ENCODE data around the gene MLYCD. TPM values are rescaled to one million over a fixed set of nuclear protein-coding genes. Genes with fewer than 3 reads are reported as not detected.

Gene MLYCD
- total RNA-seq, 1 donor from 2014 or later, result 10.8 TPM

DNA sequence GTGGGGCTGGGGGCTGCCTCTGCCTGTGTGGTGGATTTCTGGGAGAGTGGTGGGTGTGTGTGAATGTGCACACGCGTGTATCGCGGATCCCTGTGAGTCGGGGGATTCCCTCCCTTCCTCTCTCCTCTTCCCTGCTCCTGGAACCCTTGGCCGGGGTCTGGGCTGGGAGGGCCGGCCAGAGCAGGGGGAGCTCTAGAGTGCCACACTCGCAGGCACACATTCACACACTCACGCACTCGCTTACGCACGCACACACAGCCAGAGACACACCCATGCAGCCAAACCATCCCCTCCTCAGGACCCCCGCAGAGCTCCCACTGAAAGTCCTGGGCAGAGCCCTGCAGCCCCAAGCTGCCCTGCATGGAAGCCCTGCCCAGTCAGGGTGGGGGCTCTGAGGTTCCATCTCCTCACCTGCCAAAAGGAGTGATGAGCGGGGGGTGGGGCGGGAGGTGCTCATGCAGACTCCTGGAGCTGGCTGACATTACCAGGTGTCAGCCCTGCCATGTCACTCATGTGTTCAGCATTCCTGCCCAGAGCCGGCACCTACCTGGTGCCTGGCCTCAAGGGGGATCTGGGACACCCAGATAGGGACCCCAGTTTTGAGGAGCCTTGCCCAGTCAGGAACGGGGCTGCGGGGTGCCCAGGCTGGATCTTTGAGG is 71.0 kb downstream of the MLYCD start:
- H3K27ac Mint-ChIP-seq, result no peak overlapping the region
- peaks cover 29% of the 10 kb centered on the region for H3K27me3 Mint-ChIP-seq
- H3K9me3 Mint-ChIP-seq, result no peaks in the 10 kb centered on the region
- TF ChIP-seq, protein P1, sequence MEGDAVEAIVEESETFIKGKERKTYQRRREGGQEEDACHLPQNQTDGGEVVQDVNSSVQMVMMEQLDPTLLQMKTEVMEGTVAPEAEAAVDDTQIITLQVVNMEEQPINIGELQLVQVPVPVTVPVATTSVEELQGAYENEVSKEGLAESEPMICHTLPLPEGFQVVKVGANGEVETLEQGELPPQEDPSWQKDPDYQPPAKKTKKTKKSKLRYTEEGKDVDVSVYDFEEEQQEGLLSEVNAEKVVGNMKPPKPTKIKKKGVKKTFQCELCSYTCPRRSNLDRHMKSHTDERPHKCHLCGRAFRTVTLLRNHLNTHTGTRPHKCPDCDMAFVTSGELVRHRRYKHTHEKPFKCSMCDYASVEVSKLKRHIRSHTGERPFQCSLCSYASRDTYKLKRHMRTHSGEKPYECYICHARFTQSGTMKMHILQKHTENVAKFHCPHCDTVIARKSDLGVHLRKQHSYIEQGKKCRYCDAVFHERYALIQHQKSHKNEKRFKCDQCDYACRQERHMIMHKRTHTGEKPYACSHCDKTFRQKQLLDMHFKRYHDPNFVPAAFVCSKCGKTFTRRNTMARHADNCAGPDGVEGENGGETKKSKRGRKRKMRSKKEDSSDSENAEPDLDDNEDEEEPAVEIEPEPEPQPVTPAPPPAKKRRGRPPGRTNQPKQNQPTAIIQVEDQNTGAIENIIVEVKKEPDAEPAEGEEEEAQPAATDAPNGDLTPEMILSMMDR (IDR thresholded peaks at IDR 0.05), result no peak
- peaks cover 5% of the 10 kb centered on the region for H3K4me1 Mint-ChIP-seq
- DNase-seq, result no peak
- CTCF ChIA-PET, result no interaction called here
- no peak for ATAC-seq (ENCODE audit: low read depth)
- no peaks in the 10 kb centered on the region for H3K36me3 Mint-ChIP-seq (ENCODE audit: low read depth)
- POLR2A ChIA-PET, result no interaction called here
- peak overlapping the region; percentile 11 for H3K4me3 Mint-ChIP-seq
- intact Hi-C loops (cut with micrococcal nuclease), result no loop called here

DNA sequence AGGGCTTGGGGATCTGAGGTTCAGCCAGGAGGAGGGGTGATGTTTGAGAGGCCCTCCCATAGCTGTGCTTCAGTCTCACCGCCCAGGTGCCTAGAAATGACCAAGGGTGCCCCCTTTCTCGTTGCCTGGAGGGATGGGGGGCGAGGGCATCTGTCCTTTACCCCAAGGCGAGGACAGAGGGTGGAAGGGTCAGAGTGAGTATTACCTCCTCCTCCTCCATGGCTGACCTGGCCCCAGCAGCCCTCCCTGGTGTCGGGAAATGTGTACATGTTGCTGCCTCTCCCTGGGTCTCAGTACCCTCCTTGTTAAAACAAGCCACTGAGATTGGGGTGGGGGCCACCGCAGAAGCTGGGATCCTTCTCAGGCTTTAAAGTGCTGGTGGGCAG is 71.5 kb downstream of the MLYCD start:
- CTCF ChIA-PET, result no interaction called here
- DNase-seq (no peak), ATAC-seq (ENCODE audit: low read depth) (no peak)
- H3K4me3 Mint-ChIP-seq, result no peak overlapping the region
- peaks cover 29% of the 10 kb centered on the region for H3K27me3 Mint-ChIP-seq
- H3K4me1 Mint-ChIP-seq, result peaks cover 5% of the 10 kb centered on the region
- no peak overlapping the region for H3K27ac Mint-ChIP-seq
- H3K9me3 Mint-ChIP-seq, result no peaks in the 10 kb centered on the region
- TF ChIP-seq, protein P1 (IDR thresholded peaks at IDR 0.05), result no peak
- no peaks in the 10 kb centered on the region for H3K36me3 Mint-ChIP-seq (ENCODE audit: low read depth)
- POLR2A ChIA-PET, result no interaction called here
- intact Hi-C loops (cut with micrococcal nuclease), result no loop called here

DNA sequence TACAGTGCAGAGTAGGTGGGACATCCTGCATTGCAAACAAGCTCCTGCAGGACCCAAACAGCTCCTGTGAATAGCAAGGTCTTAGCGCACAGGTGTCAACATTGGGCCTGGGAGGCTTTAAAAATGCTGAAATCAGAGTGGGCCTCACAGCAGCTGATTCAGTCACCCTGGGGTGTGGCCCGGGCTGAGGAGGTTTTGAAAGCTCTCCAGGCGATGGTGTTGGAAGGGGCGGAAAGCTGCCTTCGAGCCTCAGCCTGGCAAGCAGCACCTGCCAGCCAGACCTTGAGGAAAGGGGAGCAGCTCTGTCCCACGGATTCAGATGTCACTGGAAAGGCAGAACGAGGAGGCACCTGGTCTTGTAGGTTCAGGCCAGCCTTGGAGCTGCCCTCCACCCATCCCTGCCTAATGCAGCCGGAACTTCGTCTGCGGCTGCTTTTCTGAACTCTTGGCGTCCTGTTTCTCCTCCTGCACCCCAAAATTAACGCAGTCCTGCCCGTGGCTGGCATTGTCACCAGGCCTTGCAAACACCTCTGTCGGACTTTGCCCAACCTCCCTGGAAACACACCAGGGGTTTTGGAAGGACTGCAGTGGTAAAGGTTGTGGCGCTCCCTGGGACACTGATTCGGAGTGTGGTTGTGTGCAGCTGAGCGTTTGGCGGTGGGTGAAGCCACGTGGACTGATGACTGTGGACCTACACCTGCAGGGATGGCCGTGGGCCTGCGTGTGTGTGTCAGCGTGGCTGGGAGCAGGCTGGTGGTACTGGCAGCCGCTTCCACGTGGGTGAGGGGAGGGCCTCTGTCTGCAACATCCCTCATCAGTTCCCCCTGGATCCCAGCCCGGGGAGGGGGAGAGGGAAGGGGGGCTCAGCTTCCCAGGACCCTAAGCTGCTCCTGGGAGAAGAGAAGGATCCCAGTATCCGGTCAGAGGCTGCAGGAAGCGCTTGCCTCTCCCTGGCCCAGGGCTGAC is 72.5 kb downstream of the MLYCD start:
- no peaks in the 10 kb centered on the region for H3K36me3 Mint-ChIP-seq (ENCODE audit: low read depth)

DNA sequence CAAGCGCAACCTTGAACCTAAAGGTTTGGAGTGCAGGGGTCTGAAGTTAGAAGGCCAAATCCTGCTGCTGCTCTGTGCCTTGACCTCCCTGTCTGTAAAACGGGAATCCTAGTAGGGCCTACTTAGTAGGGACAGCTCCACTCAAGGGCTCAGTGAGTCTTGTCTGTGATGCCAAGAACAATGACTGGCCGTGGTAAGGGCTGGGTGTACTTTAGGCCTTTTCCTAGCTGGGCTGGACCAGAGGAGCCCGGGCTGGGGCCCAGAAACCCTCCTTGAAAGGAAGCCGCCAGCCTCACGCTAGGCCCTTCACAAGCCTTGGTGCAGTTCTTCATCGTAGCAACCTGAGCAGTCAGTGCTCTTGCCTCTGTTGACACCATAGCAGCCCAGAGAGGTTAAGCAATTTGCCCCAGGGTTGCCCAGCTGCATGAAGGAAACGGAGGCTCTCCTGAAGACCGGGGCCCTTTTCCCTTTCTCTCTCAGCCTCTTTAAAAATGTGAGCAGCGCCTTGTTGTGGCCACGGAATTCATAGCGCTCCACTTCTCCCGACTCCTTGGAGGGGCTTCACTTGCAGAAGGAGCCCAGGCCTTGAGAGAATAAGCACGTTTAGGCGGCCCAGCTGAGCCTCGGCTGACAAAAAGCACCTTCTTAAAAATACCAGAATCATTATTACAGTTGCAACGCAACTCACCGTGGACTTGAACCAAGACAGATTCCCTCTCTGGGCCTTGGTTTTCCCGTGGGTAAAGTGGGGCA is 73.5 kb downstream of the MLYCD start:
- H3K4me1 Mint-ChIP-seq, result peaks cover 5% of the 10 kb centered on the region
- H3K4me3 Mint-ChIP-seq, result no peak overlapping the region
- POLR2A ChIA-PET, result no interaction called here
- peaks cover 29% of the 10 kb centered on the region for H3K27me3 Mint-ChIP-seq
- ATAC-seq (ENCODE audit: low read depth), result no peak
- no peaks in the 10 kb centered on the region for H3K36me3 Mint-ChIP-seq (ENCODE audit: low read depth)
- H3K27ac Mint-ChIP-seq, result no peak overlapping the region
- H3K9me3 Mint-ChIP-seq, result no peaks in the 10 kb centered on the region
- intact Hi-C loops (cut with micrococcal nuclease), result no loop called here
- no peak for DNase-seq
- CTCF ChIA-PET, result no interaction called here
- TF ChIP-seq, protein P1 (IDR thresholded peaks at IDR 0.05), result no peak

More for the DNA sequence above, 72.5 kb downstream of the MLYCD start:
- TF ChIP-seq, protein P1 (IDR thresholded peaks at IDR 0.05), result no peak
- DNase-seq (no peak), ATAC-seq (ENCODE audit: low read depth) (no peak)
- H3K4me1 Mint-ChIP-seq, result peaks cover 5% of the 10 kb centered on the region
- intact Hi-C loops (cut with micrococcal nuclease), result no loop called here
- ChIA-PET POLR2A (interaction anchor here (0.7 kb wide), 1 partner anchor 223 kb away, joined by 3 read pairs; no protein-coding TSS in a partner anchor), CTCF (no interaction called here)
- no peaks in the 10 kb centered on the region for H3K9me3 Mint-ChIP-seq
- H3K27ac Mint-ChIP-seq, result no peak overlapping the region
- peaks cover 29% of the 10 kb centered on the region for H3K27me3 Mint-ChIP-seq
- H3K4me3 Mint-ChIP-seq, result no peak overlapping the region

DNA sequence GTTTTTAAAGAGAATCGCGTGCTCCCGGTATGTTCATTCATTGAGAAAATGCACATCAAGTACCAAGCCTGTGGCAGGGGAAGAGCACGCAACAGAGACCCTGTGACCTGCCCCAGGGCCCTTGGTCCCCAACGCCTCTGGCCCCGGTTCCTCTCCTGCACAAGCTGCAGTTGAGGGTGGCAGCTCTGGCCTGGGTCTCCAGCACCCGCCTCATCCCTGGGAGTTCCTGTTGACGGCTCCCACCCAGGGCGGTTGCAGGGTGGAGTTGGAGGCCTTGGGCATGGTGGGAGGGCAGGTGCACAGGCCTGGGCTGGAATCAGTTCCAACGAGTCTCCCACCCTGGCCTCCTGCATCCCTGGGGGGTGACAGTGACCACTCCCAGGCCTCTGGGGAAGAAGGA is 74.2 kb downstream of the MLYCD start:
- Mint-ChIP-seq H3K36me3 (ENCODE audit: low read depth) (no peaks in the 10 kb centered on the region), H3K27me3 (peaks cover 31% of the 10 kb centered on the region), H3K27ac (no peak overlapping the region), H3K4me1 (peaks cover 3% of the 10 kb centered on the region), H3K4me3 (no peak overlapping the region), H3K9me3 (peaks cover 3% of the 10 kb centered on the region)
- ChIA-PET CTCF (no interaction called here), POLR2A (no interaction called here)
- TF ChIP-seq, protein P1 (IDR thresholded peaks at IDR 0.05), result no peak
- intact Hi-C loops (cut with micrococcal nuclease), result no loop called here
- DNase-seq (no peak), ATAC-seq (ENCODE audit: low read depth) (no peak)

Measured in activated B cell treated with CpG ODN at 0.5 μM for 24 hours (primary cell).